Cardiac fibroblast (primary cell): ENCODE measurements around the gene ANKRD16.

Experiments
- DNase-seq, 2 donors: peaks; one replicate each; pipeline versions ENCODE4 v3.0.0 to v3.0.0-alpha.2; 2010; ENCODE audit warnings: low read depth in 2 of 2
- H3K4me3 ChIP-seq, 2 donors: replicated peaks in 1 of 2; 1 replicate in 1 of 2; 2 replicates in 1 of 2; pipeline ENCODE4 v1.5.1; 2011; ENCODE audit warnings: low read depth in 2 of 2, low read length in 2 of 2, mild to moderate bottlenecking in 2 of 2, moderate library complexity in 1 of 2
- TF ChIP-seq, protein P1 (sequence below): IDR thresholded peaks from one replicate; pipeline ENCODE4 v1.5.1; 2011; ENCODE audit warnings: low read depth, mild to moderate bottlenecking, low read length, inconsistent platforms

The ANKRD16 gene

DNA sequence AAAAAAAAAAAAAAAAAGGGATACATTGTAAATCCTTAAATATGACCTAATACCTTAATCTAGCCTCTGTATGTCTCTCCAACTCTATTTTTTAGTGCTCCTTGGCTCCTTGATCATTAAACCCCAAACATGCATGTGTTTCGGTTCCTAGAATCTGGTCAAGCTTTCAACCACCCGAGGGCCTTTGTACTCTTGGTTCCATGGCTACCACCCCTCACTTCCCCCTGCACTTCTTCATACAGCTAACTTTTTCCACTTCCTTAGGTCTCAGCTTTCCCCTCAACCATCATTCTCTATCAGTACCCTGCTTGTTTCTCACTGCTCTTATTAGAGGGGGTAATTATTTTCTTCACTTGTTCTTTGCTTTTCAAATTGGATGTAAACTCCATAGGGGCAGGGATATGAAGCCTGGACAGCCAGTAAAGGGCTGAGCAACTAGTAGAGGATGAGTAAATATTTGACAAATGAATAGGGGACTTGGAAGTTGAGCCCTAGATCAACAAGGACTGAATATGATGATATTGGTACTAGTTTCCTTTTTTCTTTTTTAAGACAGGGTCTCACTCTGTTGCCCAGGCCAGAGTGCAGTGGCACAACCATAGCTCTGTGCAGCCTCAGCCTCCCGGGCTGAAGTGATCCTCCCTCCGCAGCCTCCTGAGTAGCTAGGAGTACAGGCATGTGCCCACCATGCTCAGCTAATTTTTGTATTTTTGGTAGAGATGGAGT is 72.2 kb downstream of the ANKRD16 start:
- no peak for DNase-seq
- TF ChIP-seq, protein P1, sequence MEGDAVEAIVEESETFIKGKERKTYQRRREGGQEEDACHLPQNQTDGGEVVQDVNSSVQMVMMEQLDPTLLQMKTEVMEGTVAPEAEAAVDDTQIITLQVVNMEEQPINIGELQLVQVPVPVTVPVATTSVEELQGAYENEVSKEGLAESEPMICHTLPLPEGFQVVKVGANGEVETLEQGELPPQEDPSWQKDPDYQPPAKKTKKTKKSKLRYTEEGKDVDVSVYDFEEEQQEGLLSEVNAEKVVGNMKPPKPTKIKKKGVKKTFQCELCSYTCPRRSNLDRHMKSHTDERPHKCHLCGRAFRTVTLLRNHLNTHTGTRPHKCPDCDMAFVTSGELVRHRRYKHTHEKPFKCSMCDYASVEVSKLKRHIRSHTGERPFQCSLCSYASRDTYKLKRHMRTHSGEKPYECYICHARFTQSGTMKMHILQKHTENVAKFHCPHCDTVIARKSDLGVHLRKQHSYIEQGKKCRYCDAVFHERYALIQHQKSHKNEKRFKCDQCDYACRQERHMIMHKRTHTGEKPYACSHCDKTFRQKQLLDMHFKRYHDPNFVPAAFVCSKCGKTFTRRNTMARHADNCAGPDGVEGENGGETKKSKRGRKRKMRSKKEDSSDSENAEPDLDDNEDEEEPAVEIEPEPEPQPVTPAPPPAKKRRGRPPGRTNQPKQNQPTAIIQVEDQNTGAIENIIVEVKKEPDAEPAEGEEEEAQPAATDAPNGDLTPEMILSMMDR = no peak
- H3K4me3 ChIP-seq = no peak overlapping the region

DNA sequence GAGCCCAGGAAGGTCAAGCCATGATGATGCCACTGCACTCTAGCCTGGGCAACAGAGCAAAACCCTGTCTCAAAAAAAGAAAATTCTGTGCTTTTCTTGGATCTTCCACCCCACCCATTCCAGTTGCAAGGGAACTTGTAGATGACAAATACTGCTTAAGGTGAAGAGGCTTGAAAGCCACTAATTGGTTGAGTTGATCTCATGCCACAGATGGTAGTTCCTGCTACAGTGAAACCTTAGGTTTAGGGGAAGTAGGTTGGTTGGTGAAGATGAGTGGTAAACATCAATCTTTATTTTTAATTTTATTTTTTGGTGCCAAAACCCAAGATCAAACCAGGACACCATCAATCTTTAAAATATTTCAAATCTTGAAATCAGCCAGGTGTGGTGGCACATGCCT is 73.5 kb downstream of the ANKRD16 start:
- DNase-seq = no peak
- H3K4me3 ChIP-seq = no peak overlapping the region
- TF ChIP-seq, protein P1 = no peak

DNA sequence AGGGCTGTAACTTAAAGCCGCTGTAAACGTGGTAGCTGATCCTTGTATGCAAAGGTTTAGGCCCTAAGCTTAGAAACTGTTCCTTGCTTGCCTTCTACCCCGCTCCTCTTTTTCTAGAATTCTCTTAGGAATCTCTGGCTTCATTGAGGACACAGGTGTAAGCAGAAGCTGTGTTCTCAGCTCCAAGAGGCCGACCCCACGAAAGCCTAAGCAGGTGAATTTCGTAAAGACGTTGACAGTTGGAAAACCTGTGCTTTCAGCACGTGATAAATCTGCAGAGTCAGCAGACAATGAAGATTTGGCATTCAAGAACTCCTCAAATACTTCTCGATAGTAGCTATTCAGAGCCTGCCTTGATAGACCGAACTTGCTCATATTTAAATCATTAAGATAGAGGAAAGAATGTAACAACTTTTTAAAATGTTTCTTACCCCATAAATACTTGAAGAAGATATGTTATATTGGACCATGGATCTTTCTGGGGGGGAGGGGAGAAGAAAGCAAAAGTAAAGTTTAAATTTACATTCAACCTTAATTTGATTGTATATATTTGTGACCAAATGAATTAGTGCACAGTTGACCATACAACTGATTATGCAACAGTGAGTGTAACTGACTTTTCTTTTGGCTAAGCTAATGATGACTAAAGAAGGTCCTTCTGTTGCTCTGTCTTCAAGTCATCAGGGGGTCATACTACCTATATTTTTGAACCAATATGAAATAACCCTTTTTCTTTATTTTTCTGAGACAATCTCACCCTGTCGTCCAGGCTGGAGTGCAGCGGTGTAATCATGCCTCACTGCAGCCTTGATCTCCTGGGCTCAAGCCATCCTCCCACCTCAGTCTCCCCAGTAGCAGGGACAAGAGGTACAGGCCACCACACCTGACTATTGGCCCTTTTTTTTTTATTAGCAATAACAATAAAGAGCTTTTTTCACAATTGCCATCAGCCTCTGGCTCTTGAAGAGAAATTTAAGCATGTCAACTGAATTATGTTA is 75.3 kb downstream of the ANKRD16 start:
- TF ChIP-seq, protein P1 = no peak
- DNase-seq = peak; percentile 12 to 37
- peak overlapping the region; percentile 87 to 88 for H3K4me3 ChIP-seq

DNA sequence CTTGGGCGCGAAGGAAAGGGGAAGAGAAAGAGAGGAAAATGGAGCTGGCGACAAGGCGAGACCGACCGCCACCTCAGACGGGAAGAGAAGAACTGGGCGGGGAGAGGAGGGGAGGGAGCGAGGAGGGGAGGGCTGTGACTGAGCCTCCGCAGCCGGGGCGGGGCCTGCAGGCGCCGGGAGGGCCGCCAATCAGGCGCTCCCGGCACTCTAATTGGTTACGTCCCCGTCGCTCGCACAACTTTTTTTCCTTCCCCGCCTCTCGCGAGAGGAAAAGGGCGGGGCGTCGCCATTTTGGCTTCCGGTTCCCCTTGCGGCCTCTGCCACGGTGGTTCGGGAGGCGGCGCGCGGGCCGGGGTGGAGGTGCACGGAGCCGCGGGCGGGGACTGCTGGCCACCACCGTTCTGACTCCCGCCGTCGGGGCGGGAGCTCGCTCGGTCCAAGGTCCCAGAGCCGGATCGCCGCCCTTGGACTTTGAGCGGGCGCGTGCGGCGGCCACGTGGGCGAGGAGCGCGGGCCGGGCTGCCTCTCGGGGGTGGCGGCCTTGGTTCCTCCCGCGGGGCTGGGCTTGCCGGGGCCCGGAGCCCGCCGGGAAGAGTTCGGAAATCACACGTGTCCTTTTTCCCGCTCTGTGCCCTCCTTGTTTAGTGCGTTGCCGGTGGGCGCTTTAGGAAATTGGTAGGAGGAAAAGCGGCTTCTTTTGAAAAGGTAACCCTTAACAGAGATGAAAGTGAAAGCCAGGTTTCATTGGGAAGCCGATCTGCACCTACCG is 76.2 kb downstream of the ANKRD16 start, which contains the start of gene GDI2:
Gene GDI2, minus strand, starts transcription at position 94 of the 769 bp plus-strand sequence. CDS start 176 bp downstream, outside the sequence.
- TF ChIP-seq, protein P1 = no peak
- H3K4me3 ChIP-seq = peak within 1 kb of the TSS; percentile 87 to 88
- DNase-seq = peak; percentile 97 to 98

DNA sequence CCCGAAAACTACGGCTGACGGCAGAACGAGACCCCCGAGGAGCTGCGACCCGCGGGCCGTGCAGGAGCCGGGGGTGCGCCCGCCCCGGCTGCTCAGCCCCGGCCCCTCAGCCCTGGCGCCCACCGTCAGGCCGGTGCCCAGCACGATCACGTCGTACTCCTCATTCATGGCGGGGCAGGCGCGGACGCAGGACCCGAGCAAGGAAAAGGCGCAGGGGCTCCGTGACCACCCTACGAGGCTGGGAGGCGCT is 76.7 kb downstream of the ANKRD16 start:
- peak overlapping the region; percentile 87 to 88 for H3K4me3 ChIP-seq
- TF ChIP-seq, protein P1 = no peak
- no peak for DNase-seq

DNA sequence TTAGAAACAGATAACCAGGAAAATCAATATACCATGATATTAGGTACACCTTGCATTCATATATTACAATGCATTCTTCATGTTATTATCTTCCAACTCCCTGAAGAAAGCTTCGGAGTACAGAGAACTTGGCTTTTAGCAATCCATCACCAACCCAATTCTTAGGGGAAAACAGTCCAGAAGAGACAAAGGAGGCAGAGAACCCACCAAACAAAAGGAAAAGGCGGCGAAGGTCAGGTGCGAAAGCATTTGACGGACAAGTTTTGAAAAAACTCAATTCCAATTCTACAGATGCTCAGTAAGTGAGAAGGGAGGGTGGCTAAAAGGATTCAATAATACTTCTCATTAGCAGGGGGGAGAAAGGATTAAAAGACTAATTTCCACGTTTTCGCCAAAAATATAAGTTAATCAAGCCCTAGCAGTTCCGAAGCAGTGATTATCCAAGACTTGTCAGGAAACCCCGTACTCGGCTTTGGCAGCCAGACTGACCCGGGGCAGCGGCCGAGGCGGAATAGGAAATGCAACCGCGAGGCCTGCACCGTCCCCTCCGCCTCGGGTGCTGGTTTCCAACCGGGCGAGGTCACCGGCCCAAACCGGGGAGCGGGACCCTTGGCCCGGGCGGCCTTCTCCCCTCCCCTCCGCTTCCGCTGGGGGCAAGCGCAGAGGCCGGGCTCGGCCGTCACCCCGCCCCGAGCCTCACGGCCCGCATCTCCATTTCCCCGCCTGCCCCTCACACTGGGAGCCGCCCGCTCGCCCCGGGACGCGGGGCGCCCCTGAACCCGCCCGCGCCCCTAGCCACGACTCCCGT is 77.2 kb downstream of the ANKRD16 start:
- H3K4me3 ChIP-seq = peak overlapping the region; percentile 87 to 88
- TF ChIP-seq, protein P1 = no peak
- DNase-seq = peak; percentile 20 to 22
